ENCODE data around the gene CDCA3. TPM values are rescaled to one million over a fixed set of nuclear protein-coding genes. Genes with fewer than 3 reads are reported as not detected.

CDCA3 gene
- total RNA-seq, 2 experiments from 2014 or later = 151 to 222 TPM

DNA sequence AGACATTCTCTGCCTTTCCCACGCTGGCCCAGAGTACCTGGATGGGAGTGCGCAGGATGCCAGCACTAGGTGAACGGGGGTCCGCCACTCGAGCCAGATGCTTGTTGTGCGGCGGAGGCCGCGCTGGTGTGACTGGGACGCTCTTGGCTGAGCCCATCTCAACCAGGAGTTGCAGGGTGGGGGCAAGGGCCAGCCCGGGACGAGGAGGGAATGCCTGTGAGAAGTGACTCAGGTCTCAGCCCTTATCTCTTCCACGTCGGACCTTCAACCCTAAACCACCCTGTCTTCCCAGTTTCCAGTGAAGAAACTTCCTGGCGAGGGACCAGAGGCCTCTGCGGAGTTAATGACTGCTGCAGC, 312 bp downstream of the CDCA3 start:
- intact Hi-C loops (cut with micrococcal nuclease; ENCODE audit: unreplicated experiment) = loop anchor here (1.0 to 5.0 kb wide), 2 partner anchors 41 to 122 kb away; partner anchors contain the start of genes EMG1 and PHB2
- peaks cover 47% of the 10 kb centered on the region for H3K79me2 ChIP-seq (ENCODE audit: insufficient read depth, low read depth, low read length)
- no peaks in the 10 kb centered on the region for H3K9me2 ChIP-seq (ENCODE audit: insufficient read depth, low read length)
- H2AFZ ChIP-seq (ENCODE audit: low read length) = peak overlapping the region; percentile 37; the same call in 1 of the 2 replicates
- CTCF ChIA-PET (ENCODE audit: unreplicated experiment) = interaction anchor here (0.5 to 2.9 kb wide), 6 partner anchors 9 to 87 kb away, joined by 3 to 14 read pairs (median 5); partner anchors contain the start of genes GNB3, GPR162 and SPSB2
- H3K36me3 ChIP-seq (ENCODE audit: insufficient read depth, low read length) = peaks cover 67% of the 10 kb centered on the region
- TSS peak; percentile 83 for BruUV-seq (replicated peaks)
- peak overlapping the region; percentile 73 for H3K4me2 ChIP-seq (ENCODE audit: low read length)
- H3K27ac ChIP-seq (ENCODE audit: low read depth, low read length, poor library complexity, severe bottlenecking) = peak overlapping the region; percentile 86
- no peaks in the 10 kb centered on the region for H3K9me3 ChIP-seq (ENCODE audit: low read length)
- peaks cover 35% of the 10 kb centered on the region for H3K4me1 ChIP-seq (ENCODE audit: insufficient read depth, low read length, poor library complexity, severe bottlenecking)
- peak; percentile 31 for DNase-seq (ENCODE audit: low spot score)
- POLR2A ChIA-PET = interaction anchor here (0.9 to 6.0 kb wide), 15 partner anchors 7 to 257 kb away, joined by 4 to 101 read pairs (median 5); partner anchors contain the start of genes C12orf57, COPS7A, GNB3 and MLF2
- TF ChIP-seq, protein P1, sequence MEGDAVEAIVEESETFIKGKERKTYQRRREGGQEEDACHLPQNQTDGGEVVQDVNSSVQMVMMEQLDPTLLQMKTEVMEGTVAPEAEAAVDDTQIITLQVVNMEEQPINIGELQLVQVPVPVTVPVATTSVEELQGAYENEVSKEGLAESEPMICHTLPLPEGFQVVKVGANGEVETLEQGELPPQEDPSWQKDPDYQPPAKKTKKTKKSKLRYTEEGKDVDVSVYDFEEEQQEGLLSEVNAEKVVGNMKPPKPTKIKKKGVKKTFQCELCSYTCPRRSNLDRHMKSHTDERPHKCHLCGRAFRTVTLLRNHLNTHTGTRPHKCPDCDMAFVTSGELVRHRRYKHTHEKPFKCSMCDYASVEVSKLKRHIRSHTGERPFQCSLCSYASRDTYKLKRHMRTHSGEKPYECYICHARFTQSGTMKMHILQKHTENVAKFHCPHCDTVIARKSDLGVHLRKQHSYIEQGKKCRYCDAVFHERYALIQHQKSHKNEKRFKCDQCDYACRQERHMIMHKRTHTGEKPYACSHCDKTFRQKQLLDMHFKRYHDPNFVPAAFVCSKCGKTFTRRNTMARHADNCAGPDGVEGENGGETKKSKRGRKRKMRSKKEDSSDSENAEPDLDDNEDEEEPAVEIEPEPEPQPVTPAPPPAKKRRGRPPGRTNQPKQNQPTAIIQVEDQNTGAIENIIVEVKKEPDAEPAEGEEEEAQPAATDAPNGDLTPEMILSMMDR (conservative IDR thresholded peaks at IDR 0.05; ENCODE audit: low read length) = no peak
- peak overlapping the region; percentile 93 for H3K4me3 ChIP-seq (ENCODE audit: low read depth, low read length, poor library complexity, severe bottlenecking)
- H4K20me1 ChIP-seq (ENCODE audit: insufficient read depth, low read length) = peaks cover 6% of the 10 kb centered on the region

DNA sequence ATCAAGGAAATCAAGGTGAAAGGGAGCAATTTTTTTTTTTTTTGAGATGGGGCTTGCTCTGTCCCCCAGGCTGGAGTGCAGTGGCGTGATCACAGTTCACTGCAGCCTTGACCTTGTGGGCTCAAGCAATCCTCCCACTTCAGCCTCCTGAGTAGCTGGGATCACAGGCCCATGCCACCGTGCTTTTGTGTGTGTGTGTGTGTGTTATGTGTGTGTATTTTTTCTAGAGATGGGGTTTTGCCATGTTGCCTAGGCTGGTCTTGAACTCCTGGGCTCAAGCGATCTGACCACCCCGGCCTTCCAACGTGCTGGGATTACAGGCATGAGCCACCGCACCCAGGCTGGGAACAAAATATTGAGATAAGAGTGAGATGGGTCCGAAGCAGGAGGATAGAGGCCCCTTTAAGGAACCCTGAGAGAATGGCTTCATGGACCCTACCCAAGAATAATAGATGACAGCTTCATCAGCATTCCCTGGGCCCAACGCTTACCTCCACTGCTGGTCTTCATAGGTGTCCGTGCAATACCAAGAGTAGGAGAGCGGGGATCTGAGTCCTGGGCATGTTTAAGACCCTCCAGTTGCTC, 1.0 kb downstream of the CDCA3 start:
- H3K4me2 ChIP-seq (ENCODE audit: low read length) = peak overlapping the region; percentile 73
- no peaks in the 10 kb centered on the region for H3K9me3 ChIP-seq (ENCODE audit: low read length)
- peaks cover 6% of the 10 kb centered on the region for H4K20me1 ChIP-seq (ENCODE audit: insufficient read depth, low read length)
- no peaks in the 10 kb centered on the region for H3K9me2 ChIP-seq (ENCODE audit: insufficient read depth, low read length)
- TF ChIP-seq, protein P1 (conservative IDR thresholded peaks at IDR 0.05; ENCODE audit: low read length) = no peak
- no peak for TF ChIP-seq EZH2phosphoT487 (IDR thresholded peaks at IDR 0.05; ENCODE audit: borderline replicate concordance, low read depth, low read length)
- peak overlapping the region; percentile 93 for H3K4me3 ChIP-seq (ENCODE audit: low read depth, low read length, poor library complexity, severe bottlenecking)
- H3K36me3 ChIP-seq (ENCODE audit: insufficient read depth, low read length) = peaks cover 64% of the 10 kb centered on the region
- ChIA-PET POLR2A (interaction anchor here (0.8 to 6.0 kb wide), 5 partner anchors 9 to 258 kb away, joined by 3 to 101 read pairs (median 4); partner anchors contain the start of genes GNB3 and TPI1), CTCF (ENCODE audit: unreplicated experiment) (interaction anchor here (2.8 to 2.9 kb wide), 2 partner anchors 8 to 23 kb away, joined by 9 to 14 read pairs; partner anchors contain the start of genes GNB3 and SPSB2)
- peaks cover 35% of the 10 kb centered on the region for H3K4me1 ChIP-seq (ENCODE audit: insufficient read depth, low read length, poor library complexity, severe bottlenecking)
- H3K27ac ChIP-seq (ENCODE audit: low read depth, low read length, poor library complexity, severe bottlenecking) = peak overlapping the region; percentile 86
- intact Hi-C loops (cut with micrococcal nuclease; ENCODE audit: unreplicated experiment) = loop anchor here (5.0 kb wide), 1 partner anchor 122 kb away; the partner anchor contains the start of genes EMG1 and PHB2
- peaks cover 46% of the 10 kb centered on the region for H3K79me2 ChIP-seq (ENCODE audit: insufficient read depth, low read depth, low read length)
- no TSS peak for BruUV-seq (replicated peaks)
- peak; percentile 25 for DNase-seq (ENCODE audit: low spot score)
- H2AFZ ChIP-seq (ENCODE audit: low read length) = no peak overlapping the region

DNA sequence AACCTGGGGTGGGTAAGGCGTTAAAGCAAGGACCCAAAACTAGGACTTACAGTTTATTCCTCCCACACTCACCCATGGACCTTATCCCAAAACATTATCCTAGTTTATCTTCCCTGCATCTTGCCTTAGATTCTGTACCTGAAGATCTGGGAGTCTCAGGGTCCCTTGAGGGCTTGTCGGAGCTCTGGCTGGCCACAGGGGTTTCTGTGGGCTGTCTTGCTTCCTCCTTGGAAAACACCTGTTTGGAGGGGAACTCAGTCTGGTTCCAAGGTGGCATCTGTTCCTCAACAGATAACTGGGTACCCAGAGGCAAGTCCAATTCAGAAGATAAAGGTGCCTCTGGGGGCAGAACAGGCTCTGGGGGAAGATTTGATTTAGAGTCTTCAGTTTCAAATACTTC, 1.7 kb downstream of the CDCA3 start:
- Histone ChIP-seq H2AFZ (ENCODE audit: low read length) (no peak overlapping the region), H3K36me3 (ENCODE audit: insufficient read depth, low read length) (peaks cover 67% of the 10 kb centered on the region), H3K79me2 (ENCODE audit: insufficient read depth, low read depth, low read length) (peaks cover 40% of the 10 kb centered on the region), H3K4me1 (ENCODE audit: insufficient read depth, low read length, poor library complexity, severe bottlenecking) (peaks cover 35% of the 10 kb centered on the region), H3K4me3 (ENCODE audit: low read depth, low read length, poor library complexity, severe bottlenecking) (peak overlapping the region; percentile 93), H3K27ac (ENCODE audit: low read depth, low read length, poor library complexity, severe bottlenecking) (no peak overlapping the region), H3K9me2 (ENCODE audit: insufficient read depth, low read length) (no peaks in the 10 kb centered on the region), H3K9me3 (ENCODE audit: low read length) (no peaks in the 10 kb centered on the region), H3K4me2 (ENCODE audit: low read length) (peak overlapping the region; percentile 73), H4K20me1 (ENCODE audit: insufficient read depth, low read length) (peaks cover 6% of the 10 kb centered on the region)
- TF ChIP-seq, protein P1 (conservative IDR thresholded peaks at IDR 0.05; ENCODE audit: low read length) = no peak
- TF ChIP-seq EZH2phosphoT487 (IDR thresholded peaks at IDR 0.05; ENCODE audit: borderline replicate concordance, low read depth, low read length) = no peak
- no TSS peak for BruUV-seq (replicated peaks)
- intact Hi-C loops (cut with micrococcal nuclease; ENCODE audit: unreplicated experiment) = no loop called here
- CTCF ChIA-PET (ENCODE audit: unreplicated experiment) = interaction anchor here (2.9 kb wide), 1 partner anchor 23 kb away, joined by 9 read pairs; the partner anchor contains the start of gene SPSB2
- POLR2A ChIA-PET = interaction anchor here (0.8 to 6.0 kb wide), 2 partner anchors 9 to 15 kb away, joined by 3 to 101 read pairs; partner anchors contain the start of gene GNB3
- DNase-seq (ENCODE audit: low spot score) = no peak

All from OCI-LY7 (cell line).